Central memory CD8-positive, alpha-beta T cell (primary cell): ENCODE data around the gene ING1.

Experiments
- ATAC-seq: fragments of 150-1000 bp; cut with Tn5 transposase; replicated peaks from 2 replicates; pipeline ENCODE4 v1.10.0; 2022; ENCODE audit warnings: mild to moderate bottlenecking, moderate FRiP score, moderate number of reproducible peaks; ENCODE audit not compliant: poor library complexity, severe bottlenecking; ENCODE audit errors: extremely low read depth
- DNase-seq, 2 donors: peaks; one replicate each; pipeline ENCODE4 v3.0.0; 2021; ENCODE audit warnings: low spot score in 2 of 2
- H3K27ac Mint-ChIP-seq: one replicate; pipeline ENCODE4 v1.8.0; 2022; ENCODE audit warnings: low read depth, mild to moderate bottlenecking, moderate library complexity, mixed read lengths
- H3K27me3 Mint-ChIP-seq: one replicate; pipeline ENCODE4 v1.8.0; 2022; ENCODE audit warnings: mixed read lengths
- H3K36me3 Mint-ChIP-seq: one replicate; pipeline ENCODE4 v1.8.0; 2022; ENCODE audit warnings: mild to moderate bottlenecking, moderate library complexity, mixed read lengths; ENCODE audit not compliant: insufficient read depth
- H3K4me1 Mint-ChIP-seq: one replicate; pipeline ENCODE4 v1.8.0; 2022; ENCODE audit warnings: mixed read lengths
- H3K4me3 Mint-ChIP-seq: one replicate; pipeline ENCODE4 v1.8.0; 2022; ENCODE audit warnings: mild to moderate bottlenecking, moderate library complexity, mixed read lengths
- H3K9me3 Mint-ChIP-seq: one replicate; pipeline ENCODE4 v1.8.0; 2022; ENCODE audit warnings: mixed read lengths

The ING1 gene

GRCh38 chr13:110737555-110737954 lies 24.1 kb downstream of the ING1 start:
- no peak for DNase-seq
- Mint-ChIP-seq H3K27me3 (no peaks in the 10 kb centered on the region), H3K9me3 (no peaks in the 10 kb centered on the region), H3K4me1 (no peaks in the 10 kb centered on the region), H3K36me3 (no peaks in the 10 kb centered on the region), H3K27ac (no peak overlapping the region), H3K4me3 (no peak overlapping the region)
- ATAC-seq, result no peak

GRCh38 chr13:110743687-110744086 lies 30.2 kb downstream of the ING1 start:
- ATAC-seq (no peak), DNase-seq (no peak)
- no peaks in the 10 kb centered on the region for H3K4me1 Mint-ChIP-seq
- H3K27me3 Mint-ChIP-seq, result no peaks in the 10 kb centered on the region
- H3K4me3 Mint-ChIP-seq, result no peak overlapping the region
- H3K27ac Mint-ChIP-seq, result no peak overlapping the region
- peaks cover 7% of the 10 kb centered on the region for H3K9me3 Mint-ChIP-seq
- H3K36me3 Mint-ChIP-seq, result no peaks in the 10 kb centered on the region

- no peak for ATAC-seq
- no peak for DNase-seq
- no peaks in the 10 kb centered on the region for H3K4me1 Mint-ChIP-seq
Observed at GRCh38 chr13:110746438-110746837, 32.9 kb downstream of the ING1 start.

GRCh38 chr13:110748271-110748670 lies 34.8 kb downstream of the ING1 start:
- no peak overlapping the region for H3K27ac Mint-ChIP-seq
- ATAC-seq, result no peak

More at GRCh38 chr13:110746438-110746837, 32.9 kb downstream of the ING1 start:
- Mint-ChIP-seq H3K9me3 (peaks cover 7% of the 10 kb centered on the region), H3K4me3 (no peak overlapping the region), H3K36me3 (no peaks in the 10 kb centered on the region), H3K27me3 (no peaks in the 10 kb centered on the region), H3K27ac (no peak overlapping the region)

GRCh38 chr13:110756219-110756631 lies 42.7 kb downstream of the ING1 start:
- H3K27ac Mint-ChIP-seq, result no peak overlapping the region
- no peaks in the 10 kb centered on the region for H3K9me3 Mint-ChIP-seq
- no peaks in the 10 kb centered on the region for H3K36me3 Mint-ChIP-seq
- H3K4me1 Mint-ChIP-seq, result no peaks in the 10 kb centered on the region
- H3K4me3 Mint-ChIP-seq, result no peak overlapping the region
- ATAC-seq (no peak), DNase-seq (no peak)
- peaks cover 25% of the 10 kb centered on the region for H3K27me3 Mint-ChIP-seq

More at GRCh38 chr13:110748271-110748670, 34.8 kb downstream of the ING1 start:
- Mint-ChIP-seq H3K36me3 (no peaks in the 10 kb centered on the region), H3K27me3 (no peaks in the 10 kb centered on the region), H3K4me1 (no peaks in the 10 kb centered on the region), H3K9me3 (peaks cover 7% of the 10 kb centered on the region), H3K4me3 (no peak overlapping the region)
- no peak for DNase-seq

- peaks cover 27% of the 10 kb centered on the region for H3K27me3 Mint-ChIP-seq
- no peak for ATAC-seq
- no peaks in the 10 kb centered on the region for H3K9me3 Mint-ChIP-seq
- no peaks in the 10 kb centered on the region for H3K36me3 Mint-ChIP-seq
- no peak overlapping the region for H3K27ac Mint-ChIP-seq
- DNase-seq, result no peak
- H3K4me1 Mint-ChIP-seq, result no peaks in the 10 kb centered on the region
- H3K4me3 Mint-ChIP-seq, result no peak overlapping the region
Observed at GRCh38 chr13:110757296-110757695, 43.8 kb downstream of the ING1 start.

GRCh38 chr13:110758195-110758805 lies 44.8 kb downstream of the ING1 start:
- Mint-ChIP-seq H3K27me3 (peaks cover 34% of the 10 kb centered on the region), H3K4me1 (no peaks in the 10 kb centered on the region), H3K9me3 (no peaks in the 10 kb centered on the region), H3K4me3 (no peak overlapping the region), H3K36me3 (no peaks in the 10 kb centered on the region), H3K27ac (no peak overlapping the region)
- DNase-seq, result no peak
- ATAC-seq, result no peak

GRCh38 chr13:110759710-110760109 lies 46.2 kb downstream of the ING1 start:
- Mint-ChIP-seq H3K9me3 (no peaks in the 10 kb centered on the region), H3K36me3 (no peaks in the 10 kb centered on the region), H3K4me3 (no peak overlapping the region), H3K4me1 (no peaks in the 10 kb centered on the region), H3K27ac (no peak overlapping the region), H3K27me3 (peaks cover 48% of the 10 kb centered on the region)
- ATAC-seq (no peak), DNase-seq (no peak)

- H3K9me3 Mint-ChIP-seq, result no peaks in the 10 kb centered on the region
- DNase-seq (no peak), ATAC-seq (no peak)
- no peak overlapping the region for H3K4me3 Mint-ChIP-seq
- no peak overlapping the region for H3K27ac Mint-ChIP-seq
- peaks cover 57% of the 10 kb centered on the region for H3K27me3 Mint-ChIP-seq
- no peaks in the 10 kb centered on the region for H3K36me3 Mint-ChIP-seq
- no peaks in the 10 kb centered on the region for H3K4me1 Mint-ChIP-seq
Observed at GRCh38 chr13:110760611-110761010, 47.1 kb downstream of the ING1 start.

GRCh38 chr13:110766671-110767430 lies 53.4 kb downstream of the ING1 start:
- Mint-ChIP-seq H3K4me1 (no peaks in the 10 kb centered on the region), H3K36me3 (no peaks in the 10 kb centered on the region), H3K4me3 (no peak overlapping the region), H3K9me3 (no peaks in the 10 kb centered on the region), H3K27me3 (peaks cover 56% of the 10 kb centered on the region), H3K27ac (no peak overlapping the region)
- DNase-seq, result no peak
- no peak for ATAC-seq

GRCh38 chr13:110767476-110767875 lies 54.0 kb downstream of the ING1 start:
- Mint-ChIP-seq H3K36me3 (no peaks in the 10 kb centered on the region), H3K27ac (no peak overlapping the region), H3K27me3 (peaks cover 56% of the 10 kb centered on the region), H3K9me3 (no peaks in the 10 kb centered on the region), H3K4me3 (no peak overlapping the region), H3K4me1 (no peaks in the 10 kb centered on the region)
- no peak for DNase-seq
- ATAC-seq, result no peak

GRCh38 chr13:110769097-110769496 lies 55.6 kb downstream of the ING1 start:
- Mint-ChIP-seq H3K27ac (no peak overlapping the region), H3K4me3 (no peak overlapping the region), H3K4me1 (no peaks in the 10 kb centered on the region), H3K9me3 (no peaks in the 10 kb centered on the region), H3K27me3 (peaks cover 50% of the 10 kb centered on the region), H3K36me3 (no peaks in the 10 kb centered on the region)
- DNase-seq (no peak), ATAC-seq (no peak)

GRCh38 chr13:110770678-110771077 lies 57.2 kb downstream of the ING1 start:
- no peak for ATAC-seq
- no peaks in the 10 kb centered on the region for H3K36me3 Mint-ChIP-seq
- DNase-seq, result no peak
- no peak overlapping the region for H3K4me3 Mint-ChIP-seq
- no peak overlapping the region for H3K27ac Mint-ChIP-seq
- no peaks in the 10 kb centered on the region for H3K9me3 Mint-ChIP-seq
- H3K27me3 Mint-ChIP-seq, result peaks cover 50% of the 10 kb centered on the region
- no peaks in the 10 kb centered on the region for H3K4me1 Mint-ChIP-seq
